HEK293 (cell line): Measurements from ENCODE around the gene WARS2.

Source experiments
- CTCF ChIA-PET: fragments of 350-600 bp; formaldehyde crosslinking; extraction: SDS; loops from one replicate; lab custom pipeline; 2021; ENCODE audit warnings: antibody characterized with exemption; lab: Yijun Ruan, JAX
- POLR2A ChIA-PET: fragments of 300-600 bp; formaldehyde crosslinking; extraction: SDS; loops from one replicate; lab custom pipeline; 2020; ENCODE audit warnings: antibody characterized with exemption, inconsistent platforms; lab: Yijun Ruan, JAX
- H3K27ac ChIP-seq: fragments of 200-500 bp; sonication (Bioruptor generic); 2 replicates; pipeline ENCODE4 v1.5.1; 2014; ENCODE audit warnings: low read depth, low read length, control low read depth, inconsistent platforms; ENCODE audit errors: extremely low read depth
- H3K36me3 ChIP-seq, 2 experiments: fragments of 200-500 bp in 1 of 2; sonication (Bioruptor generic) in 1 of 2; 1 replicate in 1 of 2; 2 replicates in 1 of 2; pipeline ENCODE4 v1.5.1; 2014 to 2017; ENCODE audit warnings: inconsistent platforms in 2 of 2, low read length in 2 of 2; ENCODE audit not compliant: control insufficient read depth in 2 of 2, insufficient read depth in 1 of 2
- H3K4me1 ChIP-seq: fragments of 200-500 bp; sonication (Bioruptor generic); 2 replicates; pipeline ENCODE4 v1.5.1; 2014; ENCODE audit warnings: mild to moderate bottlenecking, low read length, inconsistent platforms; ENCODE audit not compliant: control insufficient read depth, insufficient read depth
- H3K4me3 ChIP-seq: 2 replicates; pipeline ENCODE4 v1.5.1; 2011; ENCODE audit warnings: low read depth, mild to moderate bottlenecking, control low read depth, low read length, moderate library complexity
- H3K9me3 ChIP-seq: fragments of 200-500 bp; sonication (Bioruptor generic); 2 replicates; pipeline ENCODE4 v1.5.1; 2014; ENCODE audit warnings: low read depth, low read length, inconsistent platforms; ENCODE audit not compliant: control insufficient read depth, insufficient read depth
- GLI2 ChIP-seq: fragments of 450-650 bp; formaldehyde crosslinking; IDR thresholded peaks from 2 replicates; pipeline ENCODE4; 2017; ENCODE audit warnings: missing biosample characterization, missing genetic modification characterization, low read depth, borderline replicate concordance
- GLIS1 ChIP-seq: fragments of 450-650 bp; formaldehyde crosslinking; IDR thresholded peaks from 2 replicates; pipeline ENCODE4 v1.5.1; 2016; ENCODE audit warnings: missing biosample characterization, missing genetic modification characterization
- ZBTB20 ChIP-seq: fragments of 450-650 bp; formaldehyde crosslinking; IDR thresholded peaks from 2 replicates; pipeline ENCODE4 v1.5.1; 2016; ENCODE audit warnings: missing biosample characterization, missing genetic modification characterization
- ZBTB48 ChIP-seq: fragments of 450-650 bp; formaldehyde crosslinking; IDR thresholded peaks from 2 replicates; pipeline ENCODE4 v1.5.1; 2016; ENCODE audit warnings: missing biosample characterization, missing genetic modification characterization
- ZEB2 ChIP-seq: fragments of 450-650 bp; formaldehyde crosslinking; IDR thresholded peaks from 2 replicates; pipeline ENCODE4 v1.5.1; 2016; ENCODE audit warnings: missing biosample characterization, missing genetic modification characterization
- ZNF132 ChIP-seq: fragments of 450-650 bp; formaldehyde crosslinking; IDR thresholded peaks from 2 replicates; pipeline ENCODE4 v1.5.1; 2017; ENCODE audit warnings: missing biosample characterization, missing genetic modification characterization, borderline replicate concordance
- ZNF221 ChIP-seq: fragments of 450-650 bp; formaldehyde crosslinking; IDR thresholded peaks from 2 replicates; pipeline ENCODE4 v1.5.1; 2017; ENCODE audit warnings: missing biosample characterization, missing genetic modification characterization, borderline replicate concordance
- ZNF24 ChIP-seq: fragments of 450-650 bp; formaldehyde crosslinking; IDR thresholded peaks from 2 replicates; pipeline ENCODE4 v1.5.1; 2016; ENCODE audit warnings: missing biosample characterization, missing genetic modification characterization
- ZNF510 ChIP-seq: fragments of 450-650 bp; formaldehyde crosslinking; IDR thresholded peaks from 2 replicates; pipeline ENCODE4 v1.5.1; 2018; ENCODE audit warnings: mild to moderate bottlenecking, missing genetic modification characterization, missing biosample characterization; ENCODE audit not compliant: insufficient replicate concordance
- ZNF555 ChIP-seq: fragments of 450-650 bp; formaldehyde crosslinking; conservative IDR thresholded peaks from 2 replicates; pipeline ENCODE4 v1.5.1; 2017; ENCODE audit warnings: missing biosample characterization, mild to moderate bottlenecking, missing genetic modification characterization, inconsistent platforms
- ZNF558 ChIP-seq: fragments of 450-650 bp; formaldehyde crosslinking; IDR thresholded peaks from 2 replicates; pipeline ENCODE4 v1.5.1; 2016; ENCODE audit warnings: missing biosample characterization, missing genetic modification characterization
- ZNF561 ChIP-seq: fragments of 450-650 bp; IDR thresholded peaks from 2 replicates; pipeline ENCODE4 v1.5.1; 2018; ENCODE audit warnings: missing biosample characterization, missing genetic modification characterization, borderline replicate concordance
- ZNF624 ChIP-seq: fragments of 450-650 bp; formaldehyde crosslinking; IDR thresholded peaks from 2 replicates; pipeline ENCODE4 v1.5.1; 2017; ENCODE audit warnings: missing biosample characterization, missing genetic modification characterization
- ZNF677 ChIP-seq: fragments of 450-650 bp; IDR thresholded peaks from 2 replicates; pipeline ENCODE4 v1.5.0; 2018; ENCODE audit warnings: missing biosample characterization, mild to moderate bottlenecking, missing genetic modification characterization, moderate library complexity
- ZNF785 ChIP-seq: fragments of 450-650 bp; formaldehyde crosslinking; IDR thresholded peaks from 2 replicates; pipeline ENCODE4 v1.5.1; 2016; ENCODE audit warnings: missing biosample characterization, missing genetic modification characterization
- TF ChIP-seq, protein P1 (sequence below): fragments of 450-650 bp; formaldehyde crosslinking; IDR thresholded peaks from 2 replicates; pipeline ENCODE4 v1.5.1; 2016; ENCODE audit warnings: missing biosample characterization, missing genetic modification characterization
- TF ChIP-seq, protein P2 (sequence below): fragments of 450-650 bp; formaldehyde crosslinking; IDR thresholded peaks from 2 replicates; pipeline ENCODE4 v1.5.1; 2016; ENCODE audit warnings: missing biosample characterization, missing genetic modification characterization, borderline replicate concordance
- TF ChIP-seq, protein P3 (sequence below): fragments of 450-650 bp; formaldehyde crosslinking; IDR thresholded peaks from 2 replicates; pipeline ENCODE4 v1.5.1; 2016; ENCODE audit warnings: missing biosample characterization, missing genetic modification characterization
- TF ChIP-seq, protein P4 (sequence below): fragments of 450-650 bp; formaldehyde crosslinking; IDR thresholded peaks from 2 replicates; pipeline ENCODE4 v1.5.1; 2016; ENCODE audit warnings: missing biosample characterization, missing genetic modification characterization

Gene WARS2

DNA sequence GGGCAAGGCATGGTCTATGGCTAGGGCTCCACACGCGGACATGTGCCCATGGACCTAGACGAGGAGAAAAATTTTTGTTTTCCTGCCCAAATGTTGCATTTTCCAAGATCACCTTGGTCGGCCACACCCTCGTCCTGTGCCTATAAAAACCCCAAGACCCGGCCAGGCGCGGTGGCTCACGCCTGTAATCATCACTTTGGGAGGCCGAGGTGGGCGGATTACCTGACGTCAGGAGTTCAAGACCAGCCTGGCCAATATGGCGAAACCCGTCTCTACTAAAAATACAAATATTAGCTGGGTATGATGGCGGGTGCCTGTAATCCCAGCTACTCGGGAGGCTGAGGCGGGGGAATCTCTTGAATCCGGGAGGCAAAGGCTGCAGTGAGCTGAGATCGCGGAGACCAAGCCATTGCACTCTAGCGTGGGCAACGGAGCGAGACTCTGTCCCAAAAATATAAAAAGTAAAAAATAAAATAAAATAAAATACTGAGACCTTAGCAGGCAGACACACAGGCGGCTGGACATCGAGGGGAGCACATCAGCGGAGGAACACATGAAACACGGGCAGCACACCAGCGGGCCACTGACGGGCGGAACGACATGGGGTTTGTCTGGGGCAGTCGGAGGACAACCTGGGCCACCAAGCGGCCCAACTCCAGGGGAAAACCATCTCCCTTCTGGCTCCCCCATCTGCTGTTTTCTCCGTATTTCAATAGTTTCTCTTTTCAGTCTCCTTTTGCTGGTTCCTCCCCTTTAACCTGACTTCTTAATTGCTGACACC is 91.6 kb downstream of the WARS2 start:
- H3K4me3 ChIP-seq: no peak overlapping the region
- CTCF ChIA-PET: interaction anchor here (0.6 to 0.7 kb wide), 4 partner anchors 25 to 1255 kb away, joined by 3 read pairs; no protein-coding TSS in a partner anchor
- H3K4me1 ChIP-seq: no peaks in the 10 kb centered on the region
- no peak overlapping the region for H3K27ac ChIP-seq
- POLR2A ChIA-PET: no interaction called here
- TF ChIP-seq ZNF624 (tag by site-specific recombination) (no peak), ZEB2 (tag by site-specific recombination) (no peak), GLIS1 (no peak), ZNF132 (no peak), ZNF677 (tag by site-specific recombination) (no peak), ZBTB48 (no peak), ZNF561 (tag by site-specific recombination) (no peak), ZNF221 (tag by site-specific recombination) (no peak), ZNF24 (tag by site-specific recombination) (no peak), ZNF785 (tag by site-specific recombination) (no peak), ZNF558 (tag by site-specific recombination) (no peak), ZNF510 (tag by site-specific recombination) (no peak), ZBTB20 (no peak), ZNF555 (tag by site-specific recombination) (no peak), GLI2 (tag by site-specific recombination) (no peak)
- TF ChIP-seq, protein P1, sequence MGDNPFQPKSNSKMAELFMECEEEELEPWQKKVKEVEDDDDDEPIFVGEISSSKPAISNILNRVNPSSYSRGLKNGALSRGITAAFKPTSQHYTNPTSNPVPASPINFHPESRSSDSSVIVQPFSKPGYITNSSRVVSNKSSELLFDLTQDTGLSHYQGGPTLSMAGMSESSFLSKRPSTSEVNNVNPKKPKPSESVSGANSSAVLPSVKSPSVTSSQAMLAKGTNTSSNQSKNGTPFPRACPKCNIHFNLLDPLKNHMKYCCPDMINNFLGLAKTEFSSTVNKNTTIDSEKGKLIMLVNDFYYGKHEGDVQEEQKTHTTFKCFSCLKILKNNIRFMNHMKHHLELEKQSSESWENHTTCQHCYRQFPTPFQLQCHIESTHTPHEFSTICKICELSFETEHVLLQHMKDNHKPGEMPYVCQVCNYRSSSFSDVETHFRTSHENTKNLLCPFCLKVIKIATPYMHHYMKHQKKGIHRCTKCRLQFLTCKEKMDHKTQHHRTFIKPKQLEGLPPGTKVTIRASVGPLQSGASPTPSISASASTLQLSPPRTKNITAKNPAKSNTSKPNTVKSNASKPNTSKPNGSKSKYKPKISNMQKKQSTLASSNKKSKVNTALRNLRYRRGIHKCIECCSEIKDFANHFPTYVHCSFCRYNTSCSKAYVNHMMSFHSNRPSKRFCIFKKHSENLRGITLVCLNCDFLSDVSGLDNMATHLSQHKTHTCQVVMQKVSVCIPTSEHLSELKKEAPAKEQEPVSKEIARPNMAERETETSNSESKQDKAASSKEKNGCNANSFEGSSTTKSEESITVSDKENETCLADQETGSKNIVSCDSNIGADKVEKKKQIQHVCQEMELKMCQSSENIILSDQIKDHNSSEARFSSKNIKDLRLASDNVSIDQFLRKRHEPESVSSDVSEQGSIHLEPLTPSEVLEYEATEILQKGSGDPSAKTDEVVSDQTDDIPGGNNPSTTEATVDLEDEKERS (tag by site-specific recombination): no peak
- TF ChIP-seq, protein P2, sequence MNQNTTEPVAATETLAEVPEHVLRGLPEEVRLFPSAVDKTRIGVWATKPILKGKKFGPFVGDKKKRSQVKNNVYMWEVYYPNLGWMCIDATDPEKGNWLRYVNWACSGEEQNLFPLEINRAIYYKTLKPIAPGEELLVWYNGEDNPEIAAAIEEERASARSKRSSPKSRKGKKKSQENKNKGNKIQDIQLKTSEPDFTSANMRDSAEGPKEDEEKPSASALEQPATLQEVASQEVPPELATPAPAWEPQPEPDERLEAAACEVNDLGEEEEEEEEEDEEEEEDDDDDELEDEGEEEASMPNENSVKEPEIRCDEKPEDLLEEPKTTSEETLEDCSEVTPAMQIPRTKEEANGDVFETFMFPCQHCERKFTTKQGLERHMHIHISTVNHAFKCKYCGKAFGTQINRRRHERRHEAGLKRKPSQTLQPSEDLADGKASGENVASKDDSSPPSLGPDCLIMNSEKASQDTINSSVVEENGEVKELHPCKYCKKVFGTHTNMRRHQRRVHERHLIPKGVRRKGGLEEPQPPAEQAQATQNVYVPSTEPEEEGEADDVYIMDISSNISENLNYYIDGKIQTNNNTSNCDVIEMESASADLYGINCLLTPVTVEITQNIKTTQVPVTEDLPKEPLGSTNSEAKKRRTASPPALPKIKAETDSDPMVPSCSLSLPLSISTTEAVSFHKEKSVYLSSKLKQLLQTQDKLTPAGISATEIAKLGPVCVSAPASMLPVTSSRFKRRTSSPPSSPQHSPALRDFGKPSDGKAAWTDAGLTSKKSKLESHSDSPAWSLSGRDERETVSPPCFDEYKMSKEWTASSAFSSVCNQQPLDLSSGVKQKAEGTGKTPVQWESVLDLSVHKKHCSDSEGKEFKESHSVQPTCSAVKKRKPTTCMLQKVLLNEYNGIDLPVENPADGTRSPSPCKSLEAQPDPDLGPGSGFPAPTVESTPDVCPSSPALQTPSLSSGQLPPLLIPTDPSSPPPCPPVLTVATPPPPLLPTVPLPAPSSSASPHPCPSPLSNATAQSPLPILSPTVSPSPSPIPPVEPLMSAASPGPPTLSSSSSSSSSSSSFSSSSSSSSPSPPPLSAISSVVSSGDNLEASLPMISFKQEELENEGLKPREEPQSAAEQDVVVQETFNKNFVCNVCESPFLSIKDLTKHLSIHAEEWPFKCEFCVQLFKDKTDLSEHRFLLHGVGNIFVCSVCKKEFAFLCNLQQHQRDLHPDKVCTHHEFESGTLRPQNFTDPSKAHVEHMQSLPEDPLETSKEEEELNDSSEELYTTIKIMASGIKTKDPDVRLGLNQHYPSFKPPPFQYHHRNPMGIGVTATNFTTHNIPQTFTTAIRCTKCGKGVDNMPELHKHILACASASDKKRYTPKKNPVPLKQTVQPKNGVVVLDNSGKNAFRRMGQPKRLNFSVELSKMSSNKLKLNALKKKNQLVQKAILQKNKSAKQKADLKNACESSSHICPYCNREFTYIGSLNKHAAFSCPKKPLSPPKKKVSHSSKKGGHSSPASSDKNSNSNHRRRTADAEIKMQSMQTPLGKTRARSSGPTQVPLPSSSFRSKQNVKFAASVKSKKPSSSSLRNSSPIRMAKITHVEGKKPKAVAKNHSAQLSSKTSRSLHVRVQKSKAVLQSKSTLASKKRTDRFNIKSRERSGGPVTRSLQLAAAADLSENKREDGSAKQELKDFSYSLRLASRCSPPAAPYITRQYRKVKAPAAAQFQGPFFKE: no peak
- TF ChIP-seq, protein P3, sequence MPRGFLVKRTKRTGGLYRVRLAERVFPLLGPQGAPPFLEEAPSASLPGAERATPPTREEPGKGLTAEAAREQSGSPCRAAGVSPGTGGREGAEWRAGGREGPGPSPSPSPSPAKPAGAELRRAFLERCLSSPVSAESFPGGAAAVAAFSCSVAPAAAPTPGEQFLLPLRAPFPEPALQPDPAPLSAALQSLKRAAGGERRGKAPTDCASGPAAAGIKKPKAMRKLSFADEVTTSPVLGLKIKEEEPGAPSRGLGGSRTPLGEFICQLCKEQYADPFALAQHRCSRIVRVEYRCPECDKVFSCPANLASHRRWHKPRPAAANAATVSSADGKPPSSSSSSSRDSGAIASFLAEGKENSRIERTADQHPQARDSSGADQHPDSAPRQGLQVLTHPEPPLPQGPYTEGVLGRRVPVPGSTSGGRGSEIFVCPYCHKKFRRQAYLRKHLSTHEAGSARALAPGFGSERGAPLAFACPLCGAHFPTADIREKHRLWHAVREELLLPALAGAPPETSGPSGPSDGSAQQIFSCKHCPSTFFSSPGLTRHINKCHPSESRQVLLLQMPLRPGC (tag by site-specific recombination): no peak
- TF ChIP-seq, protein P4, sequence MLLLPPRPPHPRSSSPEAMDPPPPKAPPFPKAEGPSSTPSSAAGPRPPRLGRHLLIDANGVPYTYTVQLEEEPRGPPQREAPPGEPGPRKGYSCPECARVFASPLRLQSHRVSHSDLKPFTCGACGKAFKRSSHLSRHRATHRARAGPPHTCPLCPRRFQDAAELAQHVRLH (tag by site-specific recombination): no peak
- peaks cover 0 to 2% of the 10 kb centered on the region in 2 experiments; a peak in 1 of 3 replicates for H3K36me3 ChIP-seq
- H3K9me3 ChIP-seq: no peaks in the 10 kb centered on the region
